ENCODE data around the gene GALNT1.

DNA sequence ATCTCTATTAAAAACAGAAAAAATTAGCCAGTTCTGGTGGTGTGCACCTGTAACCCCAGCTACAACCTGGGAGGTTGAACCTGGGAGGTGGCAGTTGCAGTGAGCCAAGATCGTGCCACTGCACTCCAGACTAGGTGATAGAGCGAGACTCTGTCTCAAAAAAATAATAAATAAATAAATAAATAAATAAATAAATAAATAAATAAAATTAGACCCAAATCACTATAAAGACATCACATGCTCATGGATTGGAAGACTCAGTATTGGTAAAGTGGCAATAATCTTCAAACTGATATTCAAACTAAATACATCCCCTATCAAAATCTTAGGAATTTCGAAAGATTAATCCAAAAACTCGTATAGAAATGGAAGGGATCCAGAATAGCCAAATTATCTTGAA, 15.5 kb upstream of the GALNT1 start:
- TF ChIP-seq POLR2A (IDR thresholded peaks at IDR 0.05; ENCODE audit: low read length) (no peak), GATA1 (IDR thresholded peaks at IDR 0.05; ENCODE audit: low read depth, low read length) (no peak)

Data from erythroblast (primary cell).